Measurements from ENCODE around the gene BRI3.

BRI3 gene

GRCh38 chr7:98254516-98254915 lies 27.0 kb upstream of the BRI3 start:
- DNase-seq, result no peak

- no peak for DNase-seq
These were observed 26.4 kb upstream of the BRI3 start for GRCh38 chr7:98254951-98255610.

GRCh38 chr7:98256431-98256830 lies 25.1 kb upstream of the BRI3 start:
- DNase-seq, result no peak

- no peak for DNase-seq
These were observed 23.8 kb upstream of the BRI3 start for GRCh38 chr7:98257701-98258100.

GRCh38 chr7:98265841-98266271 lies 15.6 kb upstream of the BRI3 start:
- no peak for DNase-seq

- no peak for DNase-seq
These were observed 14.6 kb upstream of the BRI3 start for GRCh38 chr7:98266840-98267239.

GRCh38 chr7:98267303-98267702 lies 14.2 kb upstream of the BRI3 start:
- DNase-seq, result no peak

GRCh38 chr7:98276241-98276761 lies 5.2 kb upstream of the BRI3 start:
- no peak for DNase-seq

- DNase-seq, result no peak
These were observed 3.1 kb upstream of the BRI3 start for GRCh38 chr7:98278408-98278807.

- DNase-seq, result no peak
These were observed 2.5 kb upstream of the BRI3 start for GRCh38 chr7:98278936-98279335.

GRCh38 chr7:98280296-98280695 lies 1.2 kb upstream of the BRI3 start:
- DNase-seq, result no peak

- no peak for DNase-seq
These were observed 496 bp downstream of the BRI3 start for GRCh38 chr7:98281757-98282606.

- DNase-seq, result no peak
These were observed 1.2 kb downstream of the BRI3 start for GRCh38 chr7:98282703-98283102.

- no peak for DNase-seq
These were observed 1.8 kb downstream of the BRI3 start for GRCh38 chr7:98283127-98283886.

GRCh38 chr7:98283887-98284222 lies 2.4 kb downstream of the BRI3 start:
- no peak for DNase-seq

GRCh38 chr7:98284335-98285036 lies 3.0 kb downstream of the BRI3 start:
- no peak for DNase-seq

- DNase-seq, result no peak
These were observed 3.9 kb downstream of the BRI3 start for GRCh38 chr7:98285157-98286092.

GRCh38 chr7:98286093-98286539 lies 4.6 kb downstream of the BRI3 start:
- DNase-seq, result no peak

- DNase-seq, result no peak
These were observed 5.4 kb downstream of the BRI3 start for GRCh38 chr7:98286701-98287485.

GRCh38 chr7:98287486-98287959 lies 6.0 kb downstream of the BRI3 start:
- no peak for DNase-seq
